GM19397 (cell line): ENCODE results near the gene MYO1G.

ENCODE experiments used
- ATAC-seq: cut with Tn5 transposase; IDR thresholded peaks from one replicate; pipeline ENCODE4 v1.9.1; 2021; ENCODE audit warnings: mild to moderate bottlenecking, moderate library complexity; ENCODE audit not compliant: unreplicated experiment

The MYO1G gene

DNA sequence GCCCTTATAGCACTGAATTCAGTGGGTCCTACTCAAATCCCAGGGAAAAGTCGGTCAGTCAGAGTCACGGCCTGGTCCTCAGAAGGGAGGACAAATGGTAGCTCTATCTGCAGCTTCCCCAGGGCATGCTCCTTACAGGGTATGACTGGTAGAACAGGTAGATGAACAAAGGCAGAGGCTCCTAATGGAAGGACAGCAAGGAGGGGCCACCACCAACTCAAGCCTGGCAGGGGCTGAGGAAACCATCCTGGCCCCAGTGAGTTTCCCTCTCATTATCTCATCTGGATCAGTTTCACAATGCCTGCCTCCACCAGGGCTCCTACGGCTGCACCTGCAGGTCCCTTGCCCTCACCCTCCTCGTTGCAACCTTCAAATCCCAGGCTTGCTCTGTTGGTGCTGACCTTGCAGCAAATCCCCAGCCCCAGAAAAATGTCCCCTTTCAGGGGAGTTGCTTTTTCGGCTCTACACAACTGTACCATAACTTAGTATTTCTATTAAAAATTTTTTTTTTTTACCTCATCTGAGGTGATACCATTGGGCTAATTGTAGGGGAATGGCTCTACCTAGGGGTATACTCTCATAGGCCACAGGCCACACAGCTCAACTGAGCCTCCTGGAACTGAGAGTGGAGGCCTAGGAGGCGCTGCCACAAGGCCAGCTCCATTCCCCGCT, 2.4 kb upstream of the MYO1G start:
- ATAC-seq, result no peak

DNA sequence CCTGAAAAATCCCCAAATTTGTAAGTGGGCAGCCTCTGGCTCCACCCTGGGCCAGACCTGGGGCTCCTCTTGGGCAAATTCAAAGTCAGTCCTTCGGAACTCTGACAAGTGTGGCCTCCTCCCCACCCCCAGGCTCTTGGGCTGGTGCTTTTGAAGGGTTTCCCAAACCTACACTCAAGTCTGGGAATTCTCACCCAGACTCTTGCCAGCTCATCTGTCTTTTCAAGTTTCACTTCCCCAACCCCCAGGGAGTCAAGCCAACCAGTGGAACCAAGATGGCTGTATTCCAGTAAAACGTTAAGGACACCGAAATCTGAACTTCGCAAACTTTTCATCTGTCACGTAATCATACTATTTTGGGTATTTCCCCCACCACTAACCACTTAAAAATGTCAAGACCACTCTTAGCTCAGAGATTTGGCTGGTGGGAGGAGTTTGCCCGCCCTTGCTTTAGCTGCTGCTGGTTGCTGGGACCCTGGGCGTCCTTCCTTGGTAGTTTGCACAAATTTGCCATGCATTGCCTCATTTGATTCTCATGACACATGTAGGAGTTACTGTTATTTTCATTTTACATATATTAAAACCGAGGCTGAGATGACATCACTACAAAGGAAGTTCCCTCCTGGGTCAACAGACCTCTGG, 1.7 kb upstream of the MYO1G start:
- peak; percentile 39 for ATAC-seq

DNA sequence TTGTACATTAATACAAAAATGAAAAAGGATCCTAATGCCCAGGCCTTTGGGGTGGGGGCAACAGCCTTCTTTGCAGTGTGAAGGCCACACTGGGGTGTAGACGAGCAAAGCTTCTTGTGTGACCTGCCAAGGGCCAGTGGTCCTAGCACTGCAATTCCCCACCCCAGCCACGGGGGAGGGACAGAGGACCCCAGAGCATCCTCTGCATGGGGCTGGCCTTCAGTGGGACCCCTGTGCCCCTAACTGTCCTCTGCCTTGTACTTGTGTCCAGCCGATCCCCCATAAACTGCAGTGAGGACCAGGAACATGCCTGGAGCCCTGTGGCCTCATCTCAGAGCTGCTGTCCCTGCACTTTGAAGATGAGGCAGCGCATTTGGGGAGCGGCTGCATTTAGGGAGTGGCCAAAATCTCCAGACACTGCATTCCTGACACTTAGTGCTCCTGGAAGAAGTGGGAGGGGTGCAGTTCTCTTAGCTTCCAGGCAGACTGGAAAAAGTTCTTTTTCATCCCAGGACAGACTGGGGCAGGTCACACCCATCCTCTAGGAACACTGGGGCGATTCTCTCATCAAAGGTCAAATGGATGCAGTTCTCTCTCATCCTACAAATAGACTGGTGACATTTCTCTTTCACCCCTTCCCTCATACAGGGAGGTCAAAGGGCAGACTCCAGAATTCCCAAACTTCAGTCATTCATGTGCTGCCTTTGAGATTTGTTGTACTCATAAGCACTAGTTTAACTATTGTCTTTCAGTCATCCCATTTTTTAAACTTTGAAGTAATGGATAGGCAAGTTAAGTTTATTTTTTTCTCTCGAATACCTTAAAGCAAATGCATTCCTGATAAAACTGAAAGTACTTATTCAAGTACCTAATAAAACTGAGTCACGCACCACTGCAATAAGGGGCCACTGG, 922 bp upstream of the MYO1G start:
- ATAC-seq, result peak; percentile 13

DNA sequence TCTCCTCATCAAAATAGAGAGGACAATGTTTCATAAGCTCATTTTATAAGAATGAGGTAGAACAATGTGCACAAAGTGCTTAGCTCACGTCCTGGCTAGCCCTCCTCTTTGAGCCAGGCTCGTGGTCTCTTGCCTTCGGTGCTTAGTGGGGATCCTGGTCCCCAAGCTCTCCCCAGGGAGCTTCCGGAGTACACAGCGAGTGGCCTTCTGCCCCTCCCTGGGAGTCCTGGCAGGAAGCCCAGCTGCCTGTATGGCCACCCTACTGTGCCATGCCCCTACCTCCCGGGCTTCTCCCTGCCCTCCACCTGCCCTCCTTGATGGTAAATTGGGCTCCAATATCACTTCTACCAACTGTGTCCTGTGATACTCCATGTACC, 868 bp downstream of the MYO1G start:
- ATAC-seq, result no peak

DNA sequence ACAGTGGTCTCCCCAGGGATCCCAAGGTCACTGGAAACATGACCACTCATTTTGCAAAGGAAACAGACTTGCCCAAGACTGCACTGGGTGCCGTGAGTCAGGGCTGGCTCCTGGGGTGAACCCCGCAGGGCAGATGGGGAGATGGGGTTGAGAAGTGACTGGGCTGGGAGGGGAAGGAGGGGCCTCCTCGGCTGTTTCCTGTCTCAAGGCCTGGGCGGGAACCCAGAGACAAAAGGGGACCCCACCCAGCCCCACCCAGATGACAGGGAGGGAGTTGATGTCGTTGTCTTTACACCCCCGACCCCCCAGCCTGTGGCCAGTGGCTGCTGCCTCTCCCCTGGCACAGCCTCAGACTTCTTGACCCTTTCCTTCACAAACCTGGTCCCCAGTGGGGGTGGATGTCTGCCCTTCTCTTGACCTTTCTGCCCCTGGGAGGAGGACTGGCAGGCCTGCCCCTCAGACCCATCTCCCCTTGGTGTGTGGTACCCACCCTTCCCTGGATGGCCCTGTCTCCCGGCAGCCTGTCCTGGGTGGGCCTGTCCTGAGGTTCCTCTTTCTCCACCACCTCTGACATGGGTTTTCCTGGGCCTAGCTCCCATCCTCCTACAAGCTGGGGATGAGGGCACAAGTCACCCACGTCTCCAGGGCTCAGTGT, 1.4 kb downstream of the MYO1G start:
- ATAC-seq, result no peak

DNA sequence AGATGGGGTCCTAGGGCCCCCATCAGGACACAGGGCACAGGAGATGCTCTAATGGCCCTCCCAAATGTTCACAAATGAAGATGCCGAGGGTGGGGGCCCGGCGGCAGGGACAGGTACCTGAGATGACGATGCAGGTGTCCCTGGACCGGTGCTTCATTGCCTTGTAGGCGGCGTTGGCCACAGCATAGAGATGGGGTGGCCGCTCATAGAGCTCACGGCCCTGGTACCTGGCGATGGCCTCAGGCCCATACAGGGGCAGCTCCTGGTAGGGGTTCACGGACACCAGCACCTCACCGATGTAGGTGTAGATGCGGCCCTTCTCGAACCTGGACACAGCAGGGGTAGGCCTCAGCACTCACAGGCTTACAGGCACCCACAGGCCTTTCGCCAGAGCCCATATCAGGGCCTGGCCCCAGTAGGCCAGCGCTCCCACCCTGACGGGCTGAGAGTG, 2.0 kb downstream of the MYO1G start:
- no peak for ATAC-seq

DNA sequence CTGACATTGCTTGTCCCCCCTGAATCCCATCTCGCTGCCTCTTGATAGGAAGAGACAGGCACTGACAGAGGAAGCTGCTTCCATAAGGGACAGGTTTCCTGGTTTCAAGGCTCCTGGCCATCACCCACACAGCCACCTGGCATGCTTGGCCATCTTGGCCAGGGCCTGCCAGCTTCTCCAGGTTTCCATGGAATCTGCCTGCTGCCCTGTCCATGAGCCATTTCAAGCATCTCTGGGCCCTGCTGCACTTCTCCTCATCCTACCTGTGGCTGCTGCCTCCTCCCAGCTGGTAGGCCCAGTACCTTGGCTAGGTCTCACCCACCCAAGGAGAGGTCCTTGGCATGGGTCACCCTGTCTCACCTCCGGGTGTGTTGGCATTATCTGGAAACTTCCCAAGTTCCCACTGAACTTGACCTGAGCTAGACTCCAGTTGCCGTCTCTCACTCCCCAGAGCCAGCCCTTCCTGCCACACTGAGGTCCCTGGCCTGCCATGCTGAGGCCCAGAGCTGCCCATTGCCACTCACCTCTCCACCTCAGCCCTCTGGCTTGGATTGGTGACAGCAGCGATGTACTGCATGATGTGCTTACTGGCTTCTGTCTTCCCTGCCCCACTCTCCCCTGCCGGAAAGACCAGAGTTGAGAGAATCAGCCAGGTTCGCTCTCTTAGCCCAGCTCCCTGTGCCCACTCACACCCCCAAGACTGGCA, 2.6 kb downstream of the MYO1G start:
- ATAC-seq, result no peak

DNA sequence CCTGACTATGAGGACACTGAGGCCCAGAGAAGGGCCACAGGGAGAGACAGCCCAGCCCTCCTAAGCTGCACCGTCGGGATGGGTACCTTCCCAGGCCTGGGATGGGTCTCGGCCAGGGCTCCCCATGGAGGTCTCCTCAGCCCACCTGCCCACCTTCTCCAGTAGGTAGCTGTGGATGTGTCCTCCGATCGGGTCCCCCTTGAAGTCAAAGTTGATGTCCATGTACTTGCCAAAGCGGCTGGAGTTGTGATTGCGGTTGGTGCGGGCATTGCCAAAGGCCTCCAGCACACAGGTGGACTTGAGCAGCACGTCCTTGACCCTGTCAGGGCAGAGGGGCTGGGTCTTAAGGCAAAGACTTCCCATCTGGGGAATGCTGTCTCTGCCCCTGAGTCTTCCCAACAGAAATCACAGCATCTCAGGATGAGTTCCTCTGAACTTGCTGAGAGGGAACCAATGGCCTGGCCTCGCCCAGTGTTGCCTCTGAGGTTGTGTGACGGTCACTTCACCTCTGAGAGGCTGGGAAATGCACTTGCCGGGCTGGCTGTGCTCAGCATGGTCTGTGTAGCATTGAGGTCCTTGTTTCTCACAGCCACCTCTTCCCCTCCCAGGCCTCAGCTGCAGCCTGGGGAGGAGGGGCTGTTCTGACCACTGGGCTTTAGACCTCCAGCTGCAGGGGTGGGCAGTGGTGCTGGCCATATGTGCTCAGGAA, 3.3 kb downstream of the MYO1G start:
- ATAC-seq, result no peak

DNA sequence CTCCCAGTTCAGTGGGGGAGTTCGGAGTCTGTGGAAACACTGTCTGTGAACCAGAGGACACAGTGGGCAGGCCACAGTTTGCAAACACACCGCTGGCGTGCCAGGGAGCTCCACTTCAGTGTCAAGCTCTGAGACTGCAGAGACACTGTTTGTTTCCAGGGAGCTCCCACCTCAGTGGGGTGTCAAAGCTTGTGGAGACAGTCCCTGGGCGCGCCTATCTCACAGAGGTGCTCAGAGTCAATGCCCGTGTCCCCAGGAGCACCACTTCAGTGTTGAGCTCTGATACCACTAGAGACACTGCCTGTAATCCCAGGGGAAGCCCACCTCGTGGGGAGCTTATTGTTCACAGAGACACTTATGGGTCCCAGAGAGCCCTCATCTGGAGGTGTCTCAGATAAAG, 4.3 kb downstream of the MYO1G start:
- no peak for ATAC-seq

DNA sequence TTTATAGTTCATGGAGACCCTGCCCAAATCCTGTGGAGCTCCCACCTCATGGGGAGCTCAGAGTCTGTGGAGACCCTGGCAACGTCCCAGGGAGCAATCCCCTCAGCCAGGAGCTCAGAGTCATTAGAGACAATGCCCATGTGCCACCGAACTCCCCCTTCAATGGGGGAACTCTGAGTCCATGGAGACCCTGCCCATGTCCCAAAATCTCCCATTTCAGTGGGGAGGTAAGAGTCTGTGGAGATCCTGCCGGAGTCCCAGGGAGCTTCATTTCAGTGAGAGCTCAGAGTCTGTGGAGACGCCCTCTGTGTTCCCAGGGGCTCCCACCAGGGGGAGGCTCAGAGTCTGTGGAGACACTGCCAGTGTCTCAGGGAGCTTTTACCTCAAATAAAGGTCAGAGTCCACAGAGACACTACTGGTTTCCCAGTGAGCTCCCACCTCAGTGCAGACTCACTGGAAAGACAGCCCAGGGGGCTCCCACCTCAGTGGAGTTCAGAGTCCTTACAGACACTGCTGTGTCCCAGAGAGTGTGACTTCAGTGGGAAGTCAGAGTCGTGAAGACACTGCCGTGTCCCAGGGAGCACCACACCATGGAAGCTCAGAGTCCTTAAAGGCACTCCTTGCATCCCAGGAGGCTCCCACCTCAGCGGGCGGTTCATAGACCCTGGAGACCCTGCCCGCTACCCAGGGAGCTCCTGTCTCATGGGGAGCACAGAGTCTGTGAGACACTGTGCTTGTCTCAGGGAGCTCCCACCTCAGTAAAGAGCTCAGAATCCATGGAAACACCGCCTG, 5.0 kb downstream of the MYO1G start:
- no peak for ATAC-seq

DNA sequence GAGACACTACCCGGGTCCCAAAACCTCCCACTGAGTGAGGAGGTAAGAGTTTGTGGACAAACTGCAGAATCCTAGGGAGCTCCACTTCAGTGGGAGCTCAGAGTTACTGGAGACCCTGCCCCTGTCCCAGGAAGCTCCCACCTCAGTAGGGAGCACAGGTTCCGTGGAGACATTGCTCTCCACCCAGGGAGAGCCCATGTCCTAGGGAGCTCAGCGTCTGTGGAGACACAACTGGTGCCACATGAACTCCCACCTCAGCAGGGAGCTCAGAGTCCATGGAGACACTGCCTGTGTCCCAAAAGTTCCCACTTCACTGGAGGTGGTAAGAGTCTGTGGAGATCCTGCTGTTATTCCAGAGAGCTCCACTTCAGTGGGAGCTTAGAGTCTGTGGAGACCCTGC, 6.3 kb downstream of the MYO1G start:
- no peak for ATAC-seq

DNA sequence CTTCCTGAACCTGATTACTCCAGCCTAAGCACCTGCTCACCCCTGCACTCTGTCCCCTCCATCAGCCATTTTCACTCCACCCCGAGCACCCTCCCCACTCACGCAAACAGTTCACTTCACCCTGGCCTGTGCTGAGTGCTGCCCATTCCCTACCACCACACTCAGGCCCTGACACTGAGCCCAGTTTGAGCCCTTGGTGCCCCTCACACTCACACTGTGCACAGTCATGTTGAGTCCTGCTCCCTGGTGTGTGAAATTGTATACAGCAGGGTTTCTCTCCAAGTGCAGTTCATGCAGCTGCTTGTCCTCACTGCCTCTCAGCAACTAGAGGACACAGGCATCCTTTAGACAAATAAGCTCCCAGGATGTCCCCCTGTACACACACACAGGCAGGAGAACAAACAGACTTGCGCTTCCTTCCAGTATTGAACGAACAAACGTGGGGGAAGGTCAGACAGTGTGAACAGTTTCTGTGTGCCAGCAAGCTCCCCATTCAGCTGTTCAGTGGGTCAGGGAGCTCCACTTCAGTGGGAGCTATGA, 6.8 kb downstream of the MYO1G start:
- ATAC-seq, result no peak

DNA sequence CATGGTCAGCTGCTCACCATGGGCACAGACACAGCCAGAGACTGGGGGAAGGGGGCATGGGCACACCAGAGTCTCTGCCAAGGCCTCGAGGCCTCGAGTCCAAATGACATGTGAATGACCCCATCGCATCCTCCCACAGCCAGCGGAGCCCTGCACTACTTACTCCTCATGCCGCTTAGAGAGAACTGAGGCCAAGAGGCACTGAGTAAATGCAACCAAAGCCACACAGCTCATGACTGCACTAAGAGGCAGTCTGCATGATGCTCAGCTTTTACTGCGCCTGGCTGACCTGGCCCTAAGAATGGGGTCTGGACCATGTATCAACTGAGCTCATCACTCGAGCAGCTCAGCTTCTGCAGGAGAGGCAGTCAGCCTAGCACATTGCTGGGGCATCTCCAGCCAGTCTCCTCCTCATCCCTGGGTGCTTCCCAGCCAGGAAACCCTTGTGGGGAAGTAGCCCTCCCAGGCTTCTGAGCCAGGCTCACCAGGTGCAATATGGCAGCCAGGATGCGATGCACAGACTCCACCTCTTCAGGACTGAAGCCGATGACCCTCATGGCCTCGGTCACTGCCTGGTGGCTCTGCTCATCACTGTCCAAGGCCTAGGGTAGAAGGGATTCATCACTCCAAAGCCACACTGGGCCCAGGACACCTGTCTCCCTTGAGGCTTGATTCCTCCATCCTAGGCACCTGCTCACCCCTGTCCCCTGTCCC, 7.5 kb downstream of the MYO1G start:
- ATAC-seq, result no peak

DNA sequence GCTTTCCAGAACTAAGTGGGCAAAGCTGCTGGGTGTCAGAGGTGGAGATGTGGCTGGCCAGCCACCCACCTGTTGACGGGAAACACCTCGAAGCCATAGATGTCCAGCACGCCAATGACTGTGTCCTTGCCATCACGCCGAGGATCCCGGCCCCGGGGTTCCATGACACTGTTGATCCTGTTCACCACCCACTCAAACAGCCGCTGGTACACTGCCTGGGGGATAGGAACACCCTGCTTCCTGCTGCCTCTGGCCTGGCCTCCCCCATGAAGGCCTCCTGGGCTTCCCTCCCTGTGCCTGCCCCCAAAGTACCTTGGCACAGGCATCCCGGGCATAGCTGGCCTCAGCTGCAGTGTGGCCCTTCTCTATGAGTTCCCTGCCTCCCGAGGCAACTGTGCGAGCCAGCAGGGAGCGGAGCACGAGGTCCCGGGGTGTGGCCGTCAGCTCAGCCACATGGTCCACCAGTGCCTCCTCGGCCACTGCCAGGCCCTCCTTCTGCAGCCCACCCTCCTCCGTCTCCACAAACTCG, 8.2 kb downstream of the MYO1G start:
- ATAC-seq, result no peak

DNA sequence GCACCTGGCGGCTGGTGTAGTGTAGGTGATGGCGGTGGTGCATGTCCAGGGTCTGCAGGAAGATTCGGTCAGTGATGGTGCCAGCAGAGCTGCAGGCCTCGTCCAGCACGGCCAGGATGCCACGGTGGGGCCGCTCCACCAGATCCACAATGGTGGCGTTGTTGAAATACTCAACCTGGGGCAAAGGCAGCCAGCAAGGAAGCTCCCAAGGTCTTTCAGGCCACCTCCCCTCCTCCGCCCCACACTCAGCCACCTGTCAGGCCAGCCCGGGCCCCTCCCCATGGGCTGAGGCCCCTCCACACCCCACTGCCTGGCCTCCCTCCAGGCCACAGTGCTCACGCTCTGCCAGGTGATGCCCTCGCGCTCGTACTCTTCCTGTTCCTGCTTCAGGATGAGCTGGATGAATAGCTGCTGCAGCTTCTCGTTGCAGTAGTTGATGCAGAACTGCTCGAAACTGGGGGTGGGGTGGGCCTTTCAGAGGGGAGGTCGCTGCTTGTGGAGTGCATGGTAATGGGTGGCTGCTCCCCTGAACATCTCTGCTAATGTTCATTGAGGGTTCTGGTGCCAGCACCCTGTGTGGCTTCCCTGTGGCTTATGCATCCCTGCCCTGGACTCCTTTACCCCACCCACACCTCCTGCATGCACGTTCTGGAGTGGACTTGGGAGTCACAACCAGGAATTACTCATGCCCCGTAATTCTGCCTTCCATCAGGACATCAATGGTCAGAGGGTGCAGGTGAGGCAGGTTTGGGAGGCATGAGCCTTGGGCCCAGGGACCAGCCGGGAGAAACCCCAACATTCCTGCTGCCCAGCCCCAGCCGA, 8.9 kb downstream of the MYO1G start:
- no peak for ATAC-seq

DNA sequence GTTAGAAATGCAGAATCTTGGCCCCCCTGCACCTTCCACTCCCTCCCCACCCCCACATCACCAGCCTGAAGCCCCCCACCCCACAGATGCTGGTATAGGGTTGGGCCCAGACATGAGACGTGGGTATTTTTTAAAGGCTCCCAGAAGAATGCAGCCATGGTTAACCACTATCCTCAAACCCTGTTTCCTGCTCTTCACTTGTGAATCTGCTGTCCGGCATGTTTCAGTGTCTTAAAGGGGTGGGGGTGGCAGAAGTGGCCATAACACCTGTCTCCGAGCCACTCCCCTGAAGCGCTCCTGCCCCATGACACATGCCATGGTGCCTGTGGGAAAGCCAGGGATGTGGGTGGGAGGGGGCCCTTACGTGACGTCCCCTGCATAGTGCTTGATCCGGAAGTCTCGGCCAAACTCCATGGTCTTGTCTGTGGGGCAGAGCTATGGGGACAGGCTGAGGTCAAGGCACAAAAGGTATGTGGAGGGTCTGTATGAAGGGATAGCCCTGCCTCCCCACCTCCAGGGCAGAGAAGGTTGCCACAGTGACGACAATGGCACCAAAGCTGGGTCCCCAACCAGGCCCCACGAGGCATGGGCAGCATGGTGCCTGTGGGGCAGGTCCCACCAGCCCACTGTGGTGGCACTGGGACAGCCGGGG, 9.6 kb downstream of the MYO1G start:
- ATAC-seq, result no peak
